Liver (tissue), 9 donors: ENCODE results near the gene DNAJA4. TPM values are rescaled to one million over a fixed set of nuclear protein-coding genes. Genes with fewer than 3 reads are reported as not detected.

Experiments used
- DNase-seq: peaks from one replicate; pipeline ENCODE4 v3.0.0-alpha.2; 2017; ENCODE audit warnings: low spot score
- H3K27ac ChIP-seq, 2 donors: one replicate each; pipeline ENCODE4 v1.7.0; 2013; ENCODE audit warnings: inconsistent platforms in 2 of 2, low read length in 2 of 2, control low read depth in 1 of 2, low read depth in 1 of 2, mild to moderate bottlenecking in 1 of 2
- H3K27me3 ChIP-seq, 4 donors: one replicate each; pipeline versions ENCODE4 v1.6.1 to v1.7.0; 2013; ENCODE audit warnings: low read length in 3 of 4, inconsistent platforms in 1 of 4, mild to moderate bottlenecking in 1 of 4, moderate library complexity in 1 of 4; ENCODE audit not compliant: control insufficient read depth in 4 of 4, insufficient read depth in 4 of 4
- H3K36me3 ChIP-seq, 4 donors: one replicate each; pipeline versions ENCODE4 v1.6.1 to v1.7.0; 2013; ENCODE audit warnings: low read length in 3 of 4, mild to moderate bottlenecking in 3 of 4, low read depth in 1 of 4, moderate library complexity in 1 of 4; ENCODE audit not compliant: control insufficient read depth in 4 of 4, insufficient read depth in 3 of 4
- H3K4me1 ChIP-seq, 4 donors: one replicate each; pipeline versions ENCODE4 v1.6.1 to v1.7.0; 2013; ENCODE audit warnings: low read length in 3 of 4, mild to moderate bottlenecking in 3 of 4, moderate library complexity in 1 of 4; ENCODE audit not compliant: control insufficient read depth in 4 of 4, insufficient read depth in 4 of 4
- H3K4me3 ChIP-seq, 3 donors: one replicate each; pipeline versions ENCODE4 v1.6.1 to v1.7.0; 2013; ENCODE audit warnings: low read length in 3 of 3, control low read depth in 1 of 3, low read depth in 1 of 3, mild to moderate bottlenecking in 1 of 3
- H3K9ac ChIP-seq, 2 donors: one replicate each; pipeline ENCODE4 v1.7.0; 2013; ENCODE audit warnings: low read length in 2 of 2, mild to moderate bottlenecking in 2 of 2, moderate library complexity in 2 of 2, control low read depth in 1 of 2, low read depth in 1 of 2
- H3K9me3 ChIP-seq, 4 donors: one replicate each; pipeline versions ENCODE4 v1.6.1 to v1.7.0; 2013; ENCODE audit warnings: low read length in 3 of 4; ENCODE audit not compliant: control insufficient read depth in 4 of 4
- EGR1 ChIP-seq, 2 donors: IDR thresholded peaks; 2 replicates each; pipeline ENCODE4 v1.6.1; 2016 to 2018; ENCODE audit warnings: antibody characterized with exemption in 2 of 2, low read depth in 2 of 2
- FOXA1 ChIP-seq: IDR thresholded peaks from 2 replicates; pipeline ENCODE4 v1.6.1; 2016; ENCODE audit warnings: antibody characterized with exemption
- FOXA2 ChIP-seq: IDR thresholded peaks from 2 replicates; pipeline ENCODE4 v1.6.1; 2016; ENCODE audit warnings: antibody characterized with exemption
- GABPA ChIP-seq, 2 donors: IDR thresholded peaks in 1 of 2; conservative IDR thresholded peaks in 1 of 2; 2 replicates each; pipeline ENCODE4 v1.6.1; 2016; ENCODE audit warnings: antibody characterized with exemption in 2 of 2, mild to moderate bottlenecking in 1 of 2, moderate library complexity in 1 of 2
- HNF4A ChIP-seq, 2 donors: conservative IDR thresholded peaks; 2 replicates each; pipeline ENCODE4 v1.6.1; 2016; ENCODE audit warnings: antibody characterized with exemption in 2 of 2, mild to moderate bottlenecking in 2 of 2
- HNF4G ChIP-seq: IDR thresholded peaks from 2 replicates; pipeline ENCODE4 v1.6.1; 2016; ENCODE audit warnings: antibody characterized with exemption
- NR2F2 ChIP-seq: IDR thresholded peaks from 2 replicates; pipeline ENCODE4 v1.6.1; 2016; ENCODE audit warnings: antibody characterized with exemption
- RXRA ChIP-seq, 2 donors: IDR thresholded peaks; 2 replicates each; pipeline ENCODE4 v1.6.1; 2017 to 2018; ENCODE audit warnings: antibody characterized with exemption in 2 of 2, mild to moderate bottlenecking in 1 of 2
- SP1 ChIP-seq: IDR thresholded peaks from 2 replicates; pipeline ENCODE4 v1.6.1; 2018; ENCODE audit warnings: antibody characterized with exemption, mild to moderate bottlenecking
- YY1 ChIP-seq: IDR thresholded peaks from 2 replicates; pipeline ENCODE4 v1.6.1; 2016; ENCODE audit warnings: antibody characterized with exemption, mild to moderate bottlenecking
- WGBS: extraction: QIAGEN DNeasy Blood & Tissue Kit; methylation state at CpG from one replicate; pipeline ENCODE4 v1.1.7; 2013; 5-methylcytosine and 5-hydroxymethylcytosine counted together
- polyA plus RNA-seq, 2 donors: library from polyadenylated mRNA; stranded (reverse) in 1 of 2; unstranded in 1 of 2; fragments of 200-250 nt in 1 of 2; fragments of >200 nt in 1 of 2; fragmentation: Nextera tagmentation in 1 of 2; extraction: Ambion mirVana in 1 of 2; gene quantifications; one replicate each; pipeline versions ENCODE4 v1.2.1 to v1.2.3, GENCODE V29; 2013 to 2015
- total RNA-seq, 2 donors: library from RNA; depleted of rRNA; stranded (reverse); fragments of >200 nt; gene quantifications; one replicate each; pipeline ENCODE4 v1.2.3, GENCODE V29; 2014
- TF ChIP-seq, protein P1 (sequence below): fragments of 150-350 bp; IDR thresholded peaks from 2 replicates; pipeline ENCODE4 v1.5.1; 2017; ENCODE audit warnings: improper control_type of control experiment, low read depth, low read length; ENCODE audit not compliant: missing input control
- TF ChIP-seq, protein P2 (sequence below): IDR thresholded peaks from 2 replicates; pipeline ENCODE4 v1.6.1; 2016; ENCODE audit warnings: antibody characterized with exemption
- TF ChIP-seq, protein P3 (sequence below): IDR thresholded peaks from 2 replicates; pipeline ENCODE4 v1.6.1; 2016; ENCODE audit warnings: antibody characterized with exemption
- TF ChIP-seq, protein P4 (sequence below): IDR thresholded peaks from 2 replicates; pipeline ENCODE4 v1.6.1; 2016; ENCODE audit warnings: antibody characterized with exemption
- TF ChIP-seq, protein P5 (sequence below): IDR thresholded peaks from 2 replicates; pipeline ENCODE4 v1.6.1; 2016; ENCODE audit warnings: antibody characterized with exemption, mild to moderate bottlenecking
- donor health status: healthy.
- donor health status: healthy.
- donor health status: healthy.
- donor health status: healthy.
- donor health status: healthy.

The DNAJA4 gene
- total and polyA plus RNA-seq, 4 donors = 0.93 to 79.0 (median 2.0) TPM

DNA sequence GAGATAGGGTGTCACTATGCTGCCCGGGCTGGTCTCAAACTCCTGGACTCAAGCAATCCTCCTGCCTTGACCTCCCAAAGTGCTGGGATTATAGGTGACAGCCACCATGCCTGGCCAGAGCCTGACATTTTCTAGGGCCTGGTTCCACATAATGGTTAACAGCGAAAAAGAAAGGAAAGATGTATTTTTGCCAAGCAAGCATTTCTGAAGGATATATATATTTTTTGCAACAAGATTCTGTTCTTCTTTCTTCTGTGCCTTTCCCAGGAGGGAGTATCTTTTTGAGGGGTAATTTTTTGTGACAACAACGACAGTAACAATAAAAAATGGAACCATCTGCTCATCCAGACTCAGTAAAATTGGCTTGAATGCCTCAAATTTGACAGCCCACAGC lies 8.3 kb upstream of the DNAJA4 start:
- 86% methylated on average over 3 of the region's 3 CpGs for WGBS
- no peaks in the 10 kb centered on the region for H3K27me3 ChIP-seq
- no peaks in the 10 kb centered on the region for H3K9me3 ChIP-seq
- H3K36me3 ChIP-seq = no peaks in the 10 kb centered on the region
- H3K9ac ChIP-seq = no peak overlapping the region
- H3K27ac ChIP-seq = no peak overlapping the region
- TF ChIP-seq HNF4G (no peak), EGR1 (IDR thresholded peaks at IDR 0.05; ENCODE audit: low read depth in 2 of 2) (no peak), RXRA (IDR thresholded peaks at IDR 0.05) (no peak), SP1 (no peak), NR2F2 (no peak), FOXA2 (no peak), YY1 (no peak)
- TF ChIP-seq, protein P1, sequence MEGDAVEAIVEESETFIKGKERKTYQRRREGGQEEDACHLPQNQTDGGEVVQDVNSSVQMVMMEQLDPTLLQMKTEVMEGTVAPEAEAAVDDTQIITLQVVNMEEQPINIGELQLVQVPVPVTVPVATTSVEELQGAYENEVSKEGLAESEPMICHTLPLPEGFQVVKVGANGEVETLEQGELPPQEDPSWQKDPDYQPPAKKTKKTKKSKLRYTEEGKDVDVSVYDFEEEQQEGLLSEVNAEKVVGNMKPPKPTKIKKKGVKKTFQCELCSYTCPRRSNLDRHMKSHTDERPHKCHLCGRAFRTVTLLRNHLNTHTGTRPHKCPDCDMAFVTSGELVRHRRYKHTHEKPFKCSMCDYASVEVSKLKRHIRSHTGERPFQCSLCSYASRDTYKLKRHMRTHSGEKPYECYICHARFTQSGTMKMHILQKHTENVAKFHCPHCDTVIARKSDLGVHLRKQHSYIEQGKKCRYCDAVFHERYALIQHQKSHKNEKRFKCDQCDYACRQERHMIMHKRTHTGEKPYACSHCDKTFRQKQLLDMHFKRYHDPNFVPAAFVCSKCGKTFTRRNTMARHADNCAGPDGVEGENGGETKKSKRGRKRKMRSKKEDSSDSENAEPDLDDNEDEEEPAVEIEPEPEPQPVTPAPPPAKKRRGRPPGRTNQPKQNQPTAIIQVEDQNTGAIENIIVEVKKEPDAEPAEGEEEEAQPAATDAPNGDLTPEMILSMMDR = no peak
- TF ChIP-seq, protein P2, sequence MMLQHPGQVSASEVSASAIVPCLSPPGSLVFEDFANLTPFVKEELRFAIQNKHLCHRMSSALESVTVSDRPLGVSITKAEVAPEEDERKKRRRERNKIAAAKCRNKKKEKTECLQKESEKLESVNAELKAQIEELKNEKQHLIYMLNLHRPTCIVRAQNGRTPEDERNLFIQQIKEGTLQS = no peak
- no peaks in the 10 kb centered on the region for H3K4me1 ChIP-seq
- no peak overlapping the region for H3K4me3 ChIP-seq
- no peak for DNase-seq

DNA sequence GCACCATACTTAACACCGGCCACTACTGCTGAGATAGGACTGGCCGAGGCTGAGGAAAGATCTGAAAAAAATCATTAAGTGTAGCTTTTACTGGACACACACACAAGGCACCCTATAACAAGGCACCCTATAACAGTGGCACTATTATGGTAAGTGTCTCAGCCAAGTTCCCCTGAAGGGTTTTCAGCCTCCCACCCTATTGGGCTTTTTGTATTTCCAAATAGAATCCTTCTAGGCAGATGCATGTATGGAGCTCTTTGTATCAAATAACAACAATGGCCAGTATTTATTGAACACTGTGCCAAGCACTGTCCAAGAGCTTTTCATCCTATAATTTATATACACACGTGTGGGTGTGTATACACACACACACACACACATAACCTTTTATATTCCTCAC lies 6.7 kb upstream of the DNAJA4 start:
- H3K27me3 ChIP-seq = no peaks in the 10 kb centered on the region
- DNase-seq = no peak
- TF ChIP-seq, protein P2 = no peak
- TF ChIP-seq, protein P1 = no peak
- TF ChIP-seq, protein P3, sequence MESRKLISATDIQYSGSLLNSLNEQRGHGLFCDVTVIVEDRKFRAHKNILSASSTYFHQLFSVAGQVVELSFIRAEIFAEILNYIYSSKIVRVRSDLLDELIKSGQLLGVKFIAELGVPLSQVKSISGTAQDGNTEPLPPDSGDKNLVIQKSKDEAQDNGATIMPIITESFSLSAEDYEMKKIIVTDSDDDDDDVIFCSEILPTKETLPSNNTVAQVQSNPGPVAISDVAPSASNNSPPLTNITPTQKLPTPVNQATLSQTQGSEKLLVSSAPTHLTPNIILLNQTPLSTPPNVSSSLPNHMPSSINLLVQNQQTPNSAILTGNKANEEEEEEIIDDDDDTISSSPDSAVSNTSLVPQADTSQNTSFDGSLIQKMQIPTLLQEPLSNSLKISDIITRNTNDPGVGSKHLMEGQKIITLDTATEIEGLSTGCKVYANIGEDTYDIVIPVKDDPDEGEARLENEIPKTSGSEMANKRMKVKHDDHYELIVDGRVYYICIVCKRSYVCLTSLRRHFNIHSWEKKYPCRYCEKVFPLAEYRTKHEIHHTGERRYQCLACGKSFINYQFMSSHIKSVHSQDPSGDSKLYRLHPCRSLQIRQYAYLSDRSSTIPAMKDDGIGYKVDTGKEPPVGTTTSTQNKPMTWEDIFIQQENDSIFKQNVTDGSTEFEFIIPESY = no peak
- TF ChIP-seq FOXA2 (no peak), HNF4G (no peak), FOXA1 (no peak), GABPA (IDR thresholded peaks at IDR 0.05 in 1 of 2, conservative IDR thresholded peaks at IDR 0.05 in 1 of 2) (no peak), NR2F2 (no peak), RXRA (IDR thresholded peaks at IDR 0.05) (no peak), EGR1 (IDR thresholded peaks at IDR 0.05; ENCODE audit: low read depth in 2 of 2) (no peak), HNF4A (conservative IDR thresholded peaks at IDR 0.05) (no peak), SP1 (no peak)
- TF ChIP-seq, protein P4, sequence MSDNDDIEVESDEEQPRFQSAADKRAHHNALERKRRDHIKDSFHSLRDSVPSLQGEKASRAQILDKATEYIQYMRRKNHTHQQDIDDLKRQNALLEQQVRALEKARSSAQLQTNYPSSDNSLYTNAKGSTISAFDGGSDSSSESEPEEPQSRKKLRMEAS = no peak
- TF ChIP-seq, protein P5, sequence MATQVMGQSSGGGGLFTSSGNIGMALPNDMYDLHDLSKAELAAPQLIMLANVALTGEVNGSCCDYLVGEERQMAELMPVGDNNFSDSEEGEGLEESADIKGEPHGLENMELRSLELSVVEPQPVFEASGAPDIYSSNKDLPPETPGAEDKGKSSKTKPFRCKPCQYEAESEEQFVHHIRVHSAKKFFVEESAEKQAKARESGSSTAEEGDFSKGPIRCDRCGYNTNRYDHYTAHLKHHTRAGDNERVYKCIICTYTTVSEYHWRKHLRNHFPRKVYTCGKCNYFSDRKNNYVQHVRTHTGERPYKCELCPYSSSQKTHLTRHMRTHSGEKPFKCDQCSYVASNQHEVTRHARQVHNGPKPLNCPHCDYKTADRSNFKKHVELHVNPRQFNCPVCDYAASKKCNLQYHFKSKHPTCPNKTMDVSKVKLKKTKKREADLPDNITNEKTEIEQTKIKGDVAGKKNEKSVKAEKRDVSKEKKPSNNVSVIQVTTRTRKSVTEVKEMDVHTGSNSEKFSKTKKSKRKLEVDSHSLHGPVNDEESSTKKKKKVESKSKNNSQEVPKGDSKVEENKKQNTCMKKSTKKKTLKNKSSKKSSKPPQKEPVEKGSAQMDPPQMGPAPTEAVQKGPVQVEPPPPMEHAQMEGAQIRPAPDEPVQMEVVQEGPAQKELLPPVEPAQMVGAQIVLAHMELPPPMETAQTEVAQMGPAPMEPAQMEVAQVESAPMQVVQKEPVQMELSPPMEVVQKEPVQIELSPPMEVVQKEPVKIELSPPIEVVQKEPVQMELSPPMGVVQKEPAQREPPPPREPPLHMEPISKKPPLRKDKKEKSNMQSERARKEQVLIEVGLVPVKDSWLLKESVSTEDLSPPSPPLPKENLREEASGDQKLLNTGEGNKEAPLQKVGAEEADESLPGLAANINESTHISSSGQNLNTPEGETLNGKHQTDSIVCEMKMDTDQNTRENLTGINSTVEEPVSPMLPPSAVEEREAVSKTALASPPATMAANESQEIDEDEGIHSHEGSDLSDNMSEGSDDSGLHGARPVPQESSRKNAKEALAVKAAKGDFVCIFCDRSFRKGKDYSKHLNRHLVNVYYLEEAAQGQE = no peak
- H3K4me3 ChIP-seq = no peak overlapping the region
- H3K4me1 ChIP-seq = no peaks in the 10 kb centered on the region
- no peak overlapping the region for H3K27ac ChIP-seq
- WGBS = 86% methylated on average over 3 of the region's 3 CpGs
- no peaks in the 10 kb centered on the region for H3K9me3 ChIP-seq
- H3K9ac ChIP-seq = no peak overlapping the region
- H3K36me3 ChIP-seq = no peaks in the 10 kb centered on the region
